NCI-H2029 treated with DMSO at 0.1 percent for 48 hours (cell line): Measurements from ENCODE around the gene ADAMTS2.
"Not testable (repeated sequence)": the region's sequence is repeated elsewhere in the genome, so short reads cannot be mapped to it uniquely, and the experiment has no call there.

Experiments
- DNase-seq: peaks from one replicate; lab custom pipeline; 2025; lab: John Stamatoyannopoulos, UW

Gene ADAMTS2

DNA sequence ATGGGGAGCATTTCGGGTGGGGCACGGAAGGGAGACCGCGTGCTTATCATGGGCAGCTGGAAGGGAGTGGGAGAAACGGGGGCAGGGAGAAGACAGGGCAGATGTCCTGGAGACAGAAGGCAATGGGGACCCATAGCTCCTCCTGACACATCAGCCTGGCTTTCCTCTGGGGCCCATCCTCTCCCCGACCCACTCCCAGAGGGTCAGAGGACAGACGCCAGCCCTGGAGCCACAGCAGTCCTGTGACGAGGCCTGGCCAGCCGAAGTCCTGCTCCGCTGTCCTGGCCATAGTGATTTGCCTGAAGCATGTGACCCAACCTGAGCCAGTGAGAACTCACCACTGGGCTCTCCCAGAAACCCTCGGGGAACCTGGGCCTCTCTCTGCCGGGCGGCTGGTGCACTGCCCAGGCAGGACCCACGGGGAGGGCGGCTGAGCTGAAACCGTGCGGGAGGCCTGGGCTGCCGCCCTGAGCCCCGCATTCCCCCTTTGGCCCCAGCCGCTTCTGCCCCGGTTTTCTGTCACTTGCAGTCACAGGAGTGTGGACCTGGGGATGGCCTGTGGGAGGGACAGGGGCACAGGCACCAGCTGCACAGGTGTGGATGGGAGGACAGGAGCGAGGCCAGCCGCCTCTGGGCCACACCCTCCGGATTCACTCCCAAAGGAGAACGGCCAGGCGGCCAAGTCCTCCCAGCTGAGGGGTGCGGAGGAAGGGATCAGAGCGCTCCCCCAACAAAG, 19.8 kb downstream of the ADAMTS2 start:
- DNase-seq = no peak

DNA sequence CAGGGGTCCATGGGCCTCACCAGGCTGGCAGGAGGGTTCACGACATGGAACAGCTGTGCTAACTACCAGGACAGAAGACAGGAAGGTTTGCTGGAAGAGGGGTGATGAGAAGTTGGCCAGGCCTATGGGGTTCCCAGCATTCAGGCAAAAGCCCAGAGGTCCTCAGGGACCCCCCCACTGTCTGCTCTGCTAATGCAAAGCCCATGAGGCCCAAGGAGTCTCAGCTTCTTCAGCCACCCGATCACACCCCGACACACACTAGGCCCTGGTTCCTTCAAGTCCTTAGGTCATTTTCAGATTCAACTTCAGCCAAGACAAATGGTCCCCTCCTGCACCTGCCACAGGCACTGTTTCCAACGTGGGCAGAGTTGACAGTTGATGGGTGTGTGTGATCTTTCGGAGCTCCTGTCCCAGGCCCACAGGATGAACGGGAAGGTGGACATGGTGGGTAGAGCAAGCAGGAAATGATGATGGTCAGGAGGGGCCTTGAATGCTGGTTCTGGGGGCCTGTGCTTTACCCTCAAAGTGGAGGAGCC, 20.4 kb downstream of the ADAMTS2 start:
- DNase-seq = no peak

- not testable (repeated sequence) for DNase-seq
Observed at GRCh38 chr5:179324316-179324715, 20.9 kb downstream of the ADAMTS2 start.

- DNase-seq = no peak
Observed at GRCh38 chr5:179323026-179323870, 22.0 kb downstream of the ADAMTS2 start.

GRCh38 chr5:179322071-179323025, 22.9 kb downstream of the ADAMTS2 start:
- DNase-seq = no peak

GRCh38 chr5:179321206-179321987, 23.9 kb downstream of the ADAMTS2 start:
- DNase-seq = no peak

DNA sequence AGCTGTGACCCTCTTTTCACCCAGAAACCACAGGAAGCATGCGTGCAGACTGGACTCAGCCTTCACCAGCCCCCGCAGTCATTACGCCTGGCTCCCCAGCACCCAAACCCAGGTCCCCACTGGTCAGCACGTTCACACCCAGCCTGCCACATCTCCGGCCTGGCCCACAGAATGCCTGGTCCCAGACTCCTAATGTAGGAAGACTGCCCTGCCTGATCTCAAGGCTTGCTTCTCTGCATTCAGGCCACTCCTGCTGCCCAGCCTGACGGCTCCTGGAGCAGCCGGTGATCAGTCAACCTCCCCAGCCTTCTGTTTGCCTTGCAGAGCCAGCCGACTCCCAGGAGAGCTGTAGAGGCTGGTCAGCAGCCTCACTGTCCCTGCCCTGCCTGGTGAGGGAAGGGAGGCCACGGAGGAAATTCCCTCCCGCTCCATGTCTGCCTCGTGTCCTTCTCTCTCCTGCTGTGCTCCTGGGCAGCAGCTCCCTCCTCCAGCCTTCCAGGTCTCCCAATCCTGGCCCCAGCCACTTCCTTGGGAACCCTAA, 25.4 kb downstream of the ADAMTS2 start:
- no peak for DNase-seq

- DNase-seq = no peak
Observed at GRCh38 chr5:179319123-179319522, 26.1 kb downstream of the ADAMTS2 start.

DNA sequence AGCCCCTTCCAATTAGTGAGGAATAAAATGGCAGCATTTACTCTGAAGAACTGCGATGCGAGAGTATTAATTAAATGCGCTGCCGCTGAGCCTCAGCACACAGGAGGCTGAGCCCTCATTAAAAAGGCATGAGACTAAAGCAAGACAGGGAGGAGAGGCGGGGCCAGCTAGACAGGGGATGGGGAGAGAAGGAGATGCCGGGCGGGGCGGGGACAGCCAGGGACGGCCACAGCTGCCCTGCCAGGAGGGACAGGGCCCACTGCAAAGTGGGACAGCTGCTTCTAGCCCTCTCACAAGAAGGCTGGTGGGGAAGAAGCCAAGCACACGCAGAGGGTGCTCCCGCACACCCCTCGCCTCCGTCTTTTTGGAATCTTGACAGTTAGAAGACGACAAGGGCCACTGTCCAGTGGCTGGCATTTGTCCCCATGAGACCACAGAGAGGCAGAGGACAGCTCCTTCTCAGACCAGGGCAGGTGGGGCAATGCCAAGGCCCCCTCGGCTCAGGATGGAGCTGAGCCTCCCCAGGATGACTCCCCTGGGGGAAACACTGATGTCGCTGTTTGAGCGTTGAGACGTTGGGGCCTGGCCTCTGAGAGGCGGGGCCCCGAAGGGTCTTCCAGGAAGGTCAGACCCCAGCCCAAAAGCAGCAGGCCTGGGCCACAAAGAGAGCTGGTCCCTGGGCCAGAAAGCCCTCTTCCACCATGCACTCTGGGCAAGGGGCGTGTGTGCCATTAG, 26.9 kb downstream of the ADAMTS2 start:
- no peak for DNase-seq

- DNase-seq = no peak
Observed at GRCh38 chr5:179317411-179318220, 27.6 kb downstream of the ADAMTS2 start.

DNA sequence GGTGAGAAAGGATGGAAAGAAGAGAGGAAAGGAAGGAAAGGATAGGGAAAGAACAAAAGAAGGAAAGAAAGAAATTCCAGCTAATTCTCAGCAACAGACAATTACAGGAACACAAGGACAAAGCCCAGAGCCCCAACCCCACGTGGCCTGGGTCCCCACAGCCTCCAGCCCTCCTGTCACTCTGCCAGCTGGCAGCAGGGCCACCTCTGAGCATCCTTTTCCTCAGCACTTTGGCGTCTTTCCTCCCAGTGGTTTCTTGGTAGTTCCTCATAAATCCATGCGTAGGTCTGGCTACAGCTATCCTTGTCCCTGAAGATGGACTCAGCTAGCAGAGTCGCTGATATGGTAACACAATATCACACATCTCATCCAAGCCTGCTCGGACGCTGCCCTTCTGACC, 28.3 kb downstream of the ADAMTS2 start:
- no peak for DNase-seq

DNA sequence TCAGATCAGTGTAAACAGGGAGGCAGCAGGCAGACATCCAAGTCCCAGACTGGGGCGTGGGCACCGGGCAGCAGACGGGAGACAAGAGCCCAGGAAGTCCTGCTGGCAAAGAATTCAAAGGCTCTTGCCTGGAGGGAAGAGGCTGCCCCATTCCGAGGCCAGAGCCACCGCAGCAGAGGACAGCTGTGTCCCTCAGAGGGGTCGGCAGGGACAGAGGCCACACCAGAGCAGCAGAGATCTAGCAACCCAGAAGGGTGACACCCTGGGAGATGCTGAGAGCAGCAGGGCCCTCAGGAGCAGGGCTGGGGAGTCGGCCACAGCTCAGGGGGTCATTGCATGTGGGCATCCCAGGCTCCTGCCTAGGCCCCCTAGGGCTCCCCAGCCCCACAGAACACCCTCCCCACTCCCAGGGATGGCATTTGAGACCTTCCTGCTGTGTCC, 29.1 kb downstream of the ADAMTS2 start:
- no peak for DNase-seq

DNA sequence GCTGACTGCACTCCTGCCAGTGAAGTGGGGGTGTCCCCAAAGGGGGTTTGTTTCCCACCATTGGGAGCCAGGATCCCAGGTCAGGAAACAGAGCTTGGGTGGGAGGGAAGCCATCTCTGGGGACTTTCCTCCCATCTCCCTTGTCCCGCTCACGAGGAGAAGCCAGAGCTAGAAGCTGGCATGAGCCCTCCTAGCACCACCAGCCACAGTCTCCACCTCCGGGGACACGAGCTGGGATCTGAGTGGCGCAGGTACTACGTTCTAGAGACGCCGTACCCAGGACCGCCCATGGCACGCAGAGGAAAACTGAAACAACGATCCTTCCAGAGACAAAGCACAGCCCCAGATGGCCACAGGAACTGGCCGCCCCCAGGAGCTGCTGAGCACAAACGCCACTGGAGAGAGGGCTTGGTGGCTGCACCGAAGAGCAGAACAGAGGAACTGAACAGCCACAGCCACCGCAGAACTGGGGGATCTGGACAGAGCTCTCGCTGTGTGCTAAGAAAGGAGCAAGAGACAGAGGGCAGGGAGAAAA, 29.8 kb downstream of the ADAMTS2 start:
- no peak for DNase-seq

- DNase-seq = no peak
Observed at GRCh38 chr5:179314606-179315355, 30.5 kb downstream of the ADAMTS2 start.

DNA sequence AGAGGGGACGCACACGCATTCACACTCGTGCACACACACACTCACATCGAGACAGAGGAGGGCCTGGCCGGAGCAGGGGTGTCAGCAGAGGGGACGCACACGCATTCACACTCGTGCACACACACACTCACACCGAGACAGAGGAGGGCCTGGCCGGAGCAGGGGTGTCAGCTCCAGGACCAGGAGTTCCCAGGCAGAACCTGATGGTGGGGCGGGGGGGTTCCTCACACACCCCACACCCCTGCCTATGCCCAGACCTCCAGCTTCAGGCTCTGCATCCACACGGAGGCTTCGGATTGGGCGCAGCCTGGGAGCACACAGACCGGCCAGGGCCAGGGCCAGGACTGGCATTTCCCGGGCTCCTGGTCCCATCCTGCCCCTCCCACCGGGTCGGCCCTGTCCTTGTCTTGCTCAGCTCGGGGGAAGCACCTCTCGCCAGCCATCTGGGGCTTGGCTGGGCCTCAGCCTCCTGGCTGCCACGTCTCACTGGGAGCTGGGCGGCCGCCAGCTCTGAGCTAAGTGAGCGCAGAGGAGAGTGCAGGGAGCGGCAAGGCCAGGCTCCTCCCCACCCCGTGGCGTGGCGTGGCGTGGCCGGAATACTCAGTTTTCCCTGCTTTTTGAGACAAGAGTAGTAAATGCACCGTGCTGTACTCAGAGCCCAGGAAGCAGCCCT, 31.3 kb downstream of the ADAMTS2 start:
- no peak for DNase-seq

- no peak for DNase-seq
Observed at GRCh38 chr5:179312557-179313235, 32.6 kb downstream of the ADAMTS2 start.

GRCh38 chr5:179311581-179311980, 33.7 kb downstream of the ADAMTS2 start:
- no peak for DNase-seq
